Common myeloid progenitor, CD34-positive (primary cell): ENCODE results near the gene PIGW.
A peak's percentile ranks its signal among the peaks of the same experiment; 100 is the strongest.

Experiments used
- CTCF ChIA-PET: fragments of 350-600 bp; sonication (Branson Sonifier 250); formaldehyde crosslinking; loops from one replicate; lab custom pipeline; 2021; ENCODE audit warnings: antibody characterized with exemption; lab: Charles Lee
- POLR2A ChIA-PET: fragments of 350-600 bp; sonication (Branson Sonifier 250); formaldehyde crosslinking; loops from one replicate; lab custom pipeline; 2021; ENCODE audit warnings: antibody characterized with exemption; lab: Charles Lee
- DNase-seq, 3 donors: peaks; one replicate each; pipeline versions ENCODE4 v3.0.0 to v3.0.0-alpha.2; 2013
- H3K27ac ChIP-seq, 2 experiments: 1 replicate in 1 of 2; 2 replicates in 1 of 2; pipeline ENCODE4 v1.7.0; 2013; ENCODE audit warnings: inconsistent platforms in 2 of 2, low read length in 2 of 2, mild to moderate bottlenecking in 2 of 2, low read depth in 1 of 2, moderate library complexity in 1 of 2; ENCODE audit not compliant: severe bottlenecking in 2 of 2, insufficient read depth in 1 of 2, poor library complexity in 1 of 2
- H3K27me3 ChIP-seq, 5 experiments: replicated peaks in 2 of 5; 1 replicate in 3 of 5; 2 replicates in 2 of 5; pipeline versions ENCODE4 v1.6.1 to v1.7.0; 2013; ENCODE audit warnings: low read length in 4 of 5, mild to moderate bottlenecking in 2 of 5, moderate library complexity in 2 of 5, inconsistent platforms in 1 of 5; ENCODE audit not compliant: insufficient read depth in 5 of 5, control insufficient read depth in 4 of 5
- H3K36me3 ChIP-seq, 4 experiments: 1 replicate in 2 of 4; 2 replicates in 2 of 4; pipeline versions ENCODE4 v1.6.1 to v1.7.0; 2013; ENCODE audit warnings: low read length in 3 of 4, control low read depth in 1 of 4, mild to moderate bottlenecking in 1 of 4; ENCODE audit not compliant: control insufficient read depth in 4 of 4, insufficient read depth in 4 of 4
- H3K4me1 ChIP-seq, 4 experiments: 1 replicate in 3 of 4; 2 replicates in 1 of 4; pipeline versions ENCODE4 v1.6.1 to v1.7.1; 2013; ENCODE audit warnings: low read length in 3 of 4, mild to moderate bottlenecking in 3 of 4, control low read depth in 1 of 4, inconsistent platforms in 1 of 4, moderate library complexity in 1 of 4; ENCODE audit not compliant: control insufficient read depth in 4 of 4, insufficient read depth in 4 of 4; ENCODE audit errors: control extremely low read depth in 1 of 4
- H3K4me3 ChIP-seq, 7 experiments: 1 replicate in 4 of 7; 2 replicates in 3 of 7; pipeline versions ENCODE4 v1.5.1 to v1.7.0; 2013; ENCODE audit warnings: mild to moderate bottlenecking in 7 of 7, low read length in 6 of 7, moderate library complexity in 6 of 7, inconsistent platforms in 2 of 7, low read depth in 2 of 7, control low read depth in 1 of 7; ENCODE audit not compliant: insufficient read depth in 4 of 7, control insufficient read depth in 1 of 7; ENCODE audit errors: extremely low read depth in 1 of 7
- H3K9me3 ChIP-seq, 5 experiments: 1 replicate in 4 of 5; 2 replicates in 1 of 5; pipeline versions ENCODE4 v1.6.1 to v1.7.1; 2013; ENCODE audit warnings: low read length in 4 of 5, mild to moderate bottlenecking in 2 of 5, inconsistent platforms in 1 of 5, low read depth in 1 of 5, moderate library complexity in 1 of 5; ENCODE audit not compliant: control insufficient read depth in 4 of 5, insufficient read depth in 2 of 5; ENCODE audit errors: control extremely low read depth in 1 of 5
- WGBS: methylation state at CpG from one replicate; pipeline ENCODE4 v1.1.5; 2013; ENCODE audit not compliant: insufficient coverage; 5-methylcytosine and 5-hydroxymethylcytosine counted together

Gene PIGW

DNA sequence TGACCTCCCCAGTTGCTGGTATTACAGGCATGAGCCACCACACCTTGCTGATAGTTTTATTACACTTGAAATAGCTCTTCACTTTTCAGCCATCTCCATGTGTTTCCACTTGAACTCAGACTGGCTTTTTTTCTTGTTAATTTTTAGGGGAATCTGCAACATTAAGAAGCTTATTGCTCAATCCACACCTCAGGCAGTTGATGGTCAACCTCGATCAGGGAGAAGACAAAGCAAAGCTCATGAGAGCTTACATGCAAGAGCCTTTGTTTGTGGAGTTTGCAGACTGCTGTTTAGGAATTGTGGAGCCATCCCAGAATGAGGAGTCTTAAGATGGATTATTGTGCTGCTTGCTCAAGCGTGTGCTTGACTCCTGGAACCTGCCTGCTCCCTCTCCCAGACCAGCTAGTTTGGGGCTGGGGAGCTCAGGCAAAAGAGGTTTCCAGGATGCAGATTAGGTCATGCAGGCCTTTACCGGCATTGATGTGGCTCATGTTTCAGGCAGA, 39.7 kb upstream of the PIGW start:
- no peaks in the 10 kb centered on the region for H3K4me1 ChIP-seq
- no peak for DNase-seq
- no peaks in the 10 kb centered on the region for H3K9me3 ChIP-seq
- peaks cover 24 to 80% (median 70%) of the 10 kb centered on the region in 4 experiments for H3K36me3 ChIP-seq
- ChIA-PET CTCF (interaction anchor here (1.4 kb wide), 1 partner anchor 12 kb away, joined by 4 read pairs; no protein-coding TSS in a partner anchor), POLR2A (no interaction called here)
- H3K27ac ChIP-seq, result peak overlapping the region in 1 of 2 experiments; percentile 39
- 57% methylated on average over 2 of the region's 3 CpGs for WGBS
- no peaks in the 10 kb centered on the region for H3K27me3 ChIP-seq
- H3K4me3 ChIP-seq, result no peak overlapping the region

DNA sequence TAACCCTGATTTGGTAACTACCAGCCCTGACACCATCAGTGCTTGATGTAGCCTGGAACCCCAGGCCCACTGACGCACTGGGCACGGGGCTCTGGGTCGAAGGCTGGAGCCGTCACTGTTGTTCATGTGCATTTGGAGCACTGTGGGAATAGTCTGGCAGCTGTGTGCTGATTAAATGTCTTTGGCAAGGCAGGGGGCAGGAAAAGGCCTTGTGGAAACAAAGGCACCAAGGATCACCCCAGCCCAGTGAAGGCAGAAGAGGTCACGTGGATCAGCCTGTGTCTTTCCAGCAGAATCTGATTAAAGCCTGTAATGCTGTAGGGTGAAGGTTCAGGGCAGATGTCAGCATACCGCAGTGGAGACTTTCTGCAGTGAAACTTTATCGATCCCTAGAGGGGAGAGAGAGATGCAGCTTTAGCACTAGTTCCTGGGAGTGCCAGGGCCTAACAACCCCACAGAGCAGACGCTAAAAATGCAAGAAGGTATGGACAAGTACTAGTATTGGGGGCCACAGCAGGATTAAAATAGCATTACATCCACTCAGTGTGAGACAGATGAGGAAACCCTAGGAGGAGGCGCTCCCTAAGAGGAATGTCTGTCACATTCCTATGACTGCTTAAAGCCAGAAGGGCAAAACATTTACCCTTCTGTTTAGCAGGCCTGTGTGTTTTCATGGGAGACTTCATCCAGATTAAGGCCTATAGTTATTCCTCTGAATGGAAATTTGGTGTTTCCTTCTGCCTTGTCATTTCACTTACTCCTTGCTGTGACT, 38.6 kb upstream of the PIGW start:
- H3K4me3 ChIP-seq, result no peak overlapping the region
- H3K27ac ChIP-seq, result no peak overlapping the region
- no peak for DNase-seq
- H3K36me3 ChIP-seq, result peaks cover 25 to 87% (median 75%) of the 10 kb centered on the region in 4 experiments
- H3K4me1 ChIP-seq, result no peaks in the 10 kb centered on the region
- no peaks in the 10 kb centered on the region for H3K27me3 ChIP-seq
- WGBS, result 99% methylated on average over 9 of the region's 9 CpGs
- CTCF ChIA-PET, result no interaction called here
- H3K9me3 ChIP-seq, result no peaks in the 10 kb centered on the region
- POLR2A ChIA-PET, result no interaction called here

DNA sequence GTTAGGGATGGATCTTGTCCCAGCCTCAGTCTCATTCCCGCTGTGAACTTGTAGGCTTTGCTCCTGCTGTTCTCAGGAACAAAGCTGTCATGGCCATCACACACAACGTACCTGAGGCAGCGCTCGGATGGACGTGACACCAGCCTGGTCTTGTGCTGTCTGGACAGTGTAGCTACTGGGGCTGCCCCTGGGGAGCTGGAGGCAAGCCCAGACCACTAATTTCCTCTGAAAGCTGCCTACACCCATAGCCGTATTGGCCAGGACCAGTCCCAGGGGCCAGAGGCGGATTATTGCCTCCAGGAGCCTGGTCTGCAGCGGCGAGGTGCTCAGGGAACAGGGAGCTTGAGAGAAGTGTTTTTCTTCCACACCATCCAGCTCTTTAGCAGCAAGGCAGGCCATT, 36.6 kb upstream of the PIGW start:
- POLR2A ChIA-PET, result no interaction called here
- no peak for DNase-seq
- CTCF ChIA-PET, result interaction anchor here (0.8 to 1.3 kb wide), 4 partner anchors 10 to 36 kb away, joined by 3 to 5 read pairs (median 4); partner anchors contain the start of gene MYO19
- H3K27me3 ChIP-seq, result no peaks in the 10 kb centered on the region
- peaks cover 25 to 85% (median 70%) of the 10 kb centered on the region in 4 experiments for H3K36me3 ChIP-seq
- H3K4me3 ChIP-seq, result no peak overlapping the region
- H3K27ac ChIP-seq, result no peak overlapping the region
- WGBS, result 98% methylated on average over 9 of the region's 9 CpGs
- no peaks in the 10 kb centered on the region for H3K4me1 ChIP-seq
- no peaks in the 10 kb centered on the region for H3K9me3 ChIP-seq

DNA sequence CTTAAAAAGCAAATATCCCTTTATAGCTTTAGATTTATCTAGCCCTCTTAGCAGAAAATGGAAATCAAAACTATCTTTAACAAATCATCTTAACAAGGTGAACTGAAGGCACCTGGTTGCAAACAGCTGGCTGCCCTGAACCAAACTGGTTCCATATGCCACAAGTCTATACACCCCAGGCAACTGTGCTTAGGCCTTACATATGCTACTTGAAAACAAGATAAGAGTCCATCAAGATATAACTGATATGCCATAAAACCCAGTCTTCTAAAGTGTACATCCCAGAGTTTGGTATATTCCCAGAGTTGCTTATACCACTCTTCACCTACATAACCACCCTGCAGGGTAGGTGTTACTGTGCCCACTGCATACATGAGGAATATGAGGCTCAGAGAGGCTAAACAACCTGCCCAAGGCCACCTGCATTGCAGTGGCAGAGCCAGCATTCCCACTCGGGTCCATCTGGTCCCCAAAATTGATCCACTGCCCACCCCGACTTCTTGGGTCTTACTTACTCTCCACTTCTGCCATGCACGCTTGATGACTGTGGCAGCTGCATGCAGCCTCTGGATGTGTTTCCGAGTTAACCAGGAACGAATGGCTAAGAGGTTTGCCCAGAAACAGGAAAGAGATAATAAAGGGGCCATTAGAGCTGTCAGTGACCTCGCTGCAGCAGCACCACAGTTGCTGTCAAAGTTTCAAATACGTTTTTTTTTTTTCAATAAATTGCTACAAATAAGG, 36.1 kb upstream of the PIGW start:
- Histone ChIP-seq H3K9me3 (no peaks in the 10 kb centered on the region), H3K4me1 (no peaks in the 10 kb centered on the region), H3K27me3 (no peaks in the 10 kb centered on the region), H3K4me3 (no peak overlapping the region), H3K36me3 (peaks cover 24 to 84% (median 71%) of the 10 kb centered on the region in 4 experiments), H3K27ac (no peak overlapping the region)
- WGBS, result 92% methylated on average over 4 of the region's 7 CpGs
- no peak for DNase-seq
- POLR2A ChIA-PET, result no interaction called here
- CTCF ChIA-PET, result interaction anchor here (0.8 to 1.3 kb wide), 4 partner anchors 11 to 35 kb away, joined by 3 to 5 read pairs (median 4); partner anchors contain the start of gene MYO19

DNA sequence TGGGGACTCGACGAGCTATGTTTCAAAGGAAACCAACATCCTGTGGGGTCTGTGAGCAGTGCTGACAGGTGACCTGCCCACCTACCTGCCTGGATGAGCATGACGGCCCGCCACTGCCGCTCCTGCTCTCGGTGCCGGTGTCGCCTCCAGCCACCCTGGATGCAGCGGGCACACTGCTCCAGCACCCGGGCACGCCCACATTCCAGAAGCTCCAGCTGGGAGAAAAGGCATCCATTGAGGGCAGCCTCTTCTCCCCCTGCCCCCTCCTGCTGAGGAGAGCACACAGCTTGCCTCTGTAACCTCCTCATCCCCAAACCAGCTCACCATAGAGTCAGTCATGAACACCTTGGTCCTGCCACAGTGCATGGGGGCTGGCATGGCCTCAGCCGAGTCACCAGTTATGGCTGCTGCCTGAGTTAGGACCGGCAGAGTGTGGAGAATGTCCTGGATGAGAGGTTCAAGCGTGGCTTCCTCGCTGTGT, 34.0 kb upstream of the PIGW start:
- Histone ChIP-seq H3K27ac (no peak overlapping the region), H3K9me3 (no peaks in the 10 kb centered on the region), H3K4me3 (no peak overlapping the region), H3K36me3 (peaks cover 10 to 82% (median 68%) of the 10 kb centered on the region in 4 experiments), H3K4me1 (no peaks in the 10 kb centered on the region), H3K27me3 (no peaks in the 10 kb centered on the region)
- WGBS, result 97% methylated on average over 9 of the region's 15 CpGs
- DNase-seq, result no peak
- CTCF ChIA-PET, result no interaction called here
- POLR2A ChIA-PET, result no interaction called here

DNA sequence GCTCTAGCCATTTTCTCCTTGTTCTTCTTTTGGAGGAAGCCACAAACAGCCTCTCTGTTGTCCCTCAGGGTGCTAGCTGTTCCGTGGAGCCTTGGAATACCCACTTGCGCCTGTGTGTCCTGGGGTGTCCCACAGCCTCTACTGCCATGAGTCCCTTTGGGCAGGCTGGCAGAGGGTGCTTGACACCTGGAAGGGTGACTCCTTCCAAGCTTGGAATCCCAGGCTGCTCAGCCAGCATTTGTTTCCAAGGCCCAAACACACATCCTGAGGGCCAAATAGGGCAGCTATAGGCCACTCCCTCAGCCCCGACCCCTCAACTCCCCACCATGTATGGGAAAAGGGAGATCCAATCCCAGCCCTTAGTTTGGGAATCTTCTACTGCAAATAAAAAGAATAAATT, 33.4 kb upstream of the PIGW start:
- H3K36me3 ChIP-seq, result peaks cover 4 to 81% (median 69%) of the 10 kb centered on the region in 4 experiments
- no peak overlapping the region for H3K4me3 ChIP-seq
- H3K9me3 ChIP-seq, result no peaks in the 10 kb centered on the region
- ChIA-PET CTCF (no interaction called here), POLR2A (no interaction called here)
- no peak overlapping the region for H3K27ac ChIP-seq
- no peaks in the 10 kb centered on the region for H3K27me3 ChIP-seq
- no peaks in the 10 kb centered on the region for H3K4me1 ChIP-seq
- DNase-seq, result no peak
- WGBS, result 100% methylated on average over 2 of the region's 3 CpGs
